Mucosa of rectum (tissue), 2 donors: Measurements from ENCODE around the gene DBET.
"Not testable (repeated sequence)": the region's sequence is repeated elsewhere in the genome, so short reads cannot be mapped to it uniquely, and the experiment has no call there.

Experiments
- H3K27ac ChIP-seq, 2 donors: one replicate each; pipeline ENCODE4 v1.7.0; 2013; ENCODE audit warnings: inconsistent platforms in 2 of 2, low read depth in 2 of 2, low read length in 2 of 2
- H3K27me3 ChIP-seq, 2 donors: one replicate each; pipeline ENCODE4 v1.7.0; 2013; ENCODE audit warnings: low read length in 2 of 2; ENCODE audit not compliant: control insufficient read depth in 2 of 2, insufficient read depth in 2 of 2
- H3K36me3 ChIP-seq, 2 donors: one replicate each; pipeline ENCODE4 v1.7.0; 2013; ENCODE audit warnings: low read length in 2 of 2; ENCODE audit not compliant: control insufficient read depth in 2 of 2, insufficient read depth in 2 of 2
- H3K4me1 ChIP-seq, 2 donors: one replicate each; pipeline ENCODE4 v1.7.0; 2013; ENCODE audit warnings: low read length in 2 of 2, mild to moderate bottlenecking in 1 of 2; ENCODE audit not compliant: control insufficient read depth in 2 of 2, insufficient read depth in 2 of 2
- H3K4me3 ChIP-seq, 2 donors: one replicate each; pipeline ENCODE4 v1.7.0; 2013; ENCODE audit warnings: low read length in 2 of 2
- H3K9ac ChIP-seq, 2 donors: one replicate each; pipeline ENCODE4 v1.7.0; 2013; ENCODE audit warnings: low read length in 2 of 2, low read depth in 1 of 2, mild to moderate bottlenecking in 1 of 2
- H3K9me3 ChIP-seq, 2 donors: one replicate each; pipeline ENCODE4 v1.7.0; 2013; ENCODE audit warnings: low read length in 2 of 2; ENCODE audit not compliant: control insufficient read depth in 2 of 2
- donor health status: healthy.
- donor health status: Normal muscosa, but diverticular disease.

DBET gene

GRCh38 chr4:190064342-190064741 lies at the start of gene DBET:
DBET (plus strand) TSS chr4:190064502.
- not testable (repeated sequence) for H3K4me1 ChIP-seq, H3K27ac ChIP-seq, H3K9me3 ChIP-seq, H3K9ac ChIP-seq, H3K4me3 ChIP-seq, H3K36me3 ChIP-seq, H3K27me3 ChIP-seq

- no peaks in the 10 kb centered on the region for H3K9me3 ChIP-seq
- H3K27me3 ChIP-seq = peaks cover 19 to 21% of the 10 kb centered on the region in 2 donors
- no peaks in the 10 kb centered on the region for H3K4me1 ChIP-seq
- no peak overlapping the region for H3K27ac ChIP-seq
- no peak overlapping the region for H3K9ac ChIP-seq
- H3K4me3 ChIP-seq = no peak overlapping the region
- no peaks in the 10 kb centered on the region for H3K36me3 ChIP-seq
These were observed 49.3 kb upstream of the DBET start for GRCh38 chr4:190014771-190015537.

- H3K27me3 ChIP-seq = peaks cover 25 to 29% of the 10 kb centered on the region in 2 donors
- no peak overlapping the region for H3K4me3 ChIP-seq
- H3K36me3 ChIP-seq = no peaks in the 10 kb centered on the region
- no peaks in the 10 kb centered on the region for H3K9me3 ChIP-seq
- no peaks in the 10 kb centered on the region for H3K4me1 ChIP-seq
- H3K27ac ChIP-seq = no peak overlapping the region
- no peak overlapping the region for H3K9ac ChIP-seq
These were observed 48.5 kb upstream of the DBET start for GRCh38 chr4:190015538-190016368.

DNA sequence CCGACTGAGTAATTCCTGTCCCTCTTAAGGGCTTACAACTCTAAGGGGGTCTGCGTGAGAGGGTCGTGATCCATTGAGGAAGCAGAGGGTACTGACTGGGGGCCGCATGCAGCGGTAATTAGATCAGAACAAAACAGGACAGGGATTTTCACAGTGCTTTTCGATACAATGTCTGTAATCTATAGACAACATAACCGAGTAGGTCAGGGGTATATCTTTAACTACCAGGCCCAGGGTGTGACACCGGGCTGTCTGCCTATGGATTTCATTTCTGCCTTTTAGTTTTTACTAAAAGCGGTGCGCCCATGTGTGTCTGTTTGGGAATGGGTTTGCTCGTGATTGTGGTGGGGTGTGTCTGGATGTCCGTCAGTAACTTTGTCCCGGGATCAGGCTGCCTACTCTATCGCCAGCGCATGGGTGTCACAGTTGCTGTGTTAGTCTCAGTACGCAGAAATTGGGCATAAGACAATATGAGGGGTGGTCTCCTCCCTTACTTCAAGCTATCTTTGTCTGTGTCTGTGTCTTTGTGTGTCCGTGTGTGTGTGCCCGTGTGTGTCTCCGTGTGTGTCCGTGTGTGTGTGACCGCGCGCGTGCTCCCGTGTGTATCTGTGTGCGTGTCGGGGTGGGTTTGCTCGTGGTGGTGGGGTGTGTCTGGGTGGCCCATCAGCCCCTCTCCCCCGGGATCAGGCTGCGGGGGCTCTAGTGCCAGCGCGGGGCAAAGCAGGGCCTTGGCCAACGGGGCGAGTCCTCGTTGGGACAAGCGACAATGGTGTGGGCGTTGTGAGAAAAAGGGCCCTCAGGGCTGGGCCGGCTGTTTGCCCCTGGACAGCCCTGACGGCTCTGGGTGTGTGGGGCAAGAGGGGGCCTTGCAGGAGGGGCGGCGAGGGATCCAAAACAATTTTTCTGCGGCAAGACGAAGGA lies 47.7 kb upstream of the DBET start:
- H3K4me3 ChIP-seq = no peak overlapping the region
- H3K4me1 ChIP-seq = no peaks in the 10 kb centered on the region
- no peaks in the 10 kb centered on the region for H3K36me3 ChIP-seq
- no peaks in the 10 kb centered on the region for H3K9me3 ChIP-seq
- peaks cover 31% of the 10 kb centered on the region in 2 donors for H3K27me3 ChIP-seq
- H3K27ac ChIP-seq = no peak overlapping the region
- H3K9ac ChIP-seq = no peak overlapping the region

DNA sequence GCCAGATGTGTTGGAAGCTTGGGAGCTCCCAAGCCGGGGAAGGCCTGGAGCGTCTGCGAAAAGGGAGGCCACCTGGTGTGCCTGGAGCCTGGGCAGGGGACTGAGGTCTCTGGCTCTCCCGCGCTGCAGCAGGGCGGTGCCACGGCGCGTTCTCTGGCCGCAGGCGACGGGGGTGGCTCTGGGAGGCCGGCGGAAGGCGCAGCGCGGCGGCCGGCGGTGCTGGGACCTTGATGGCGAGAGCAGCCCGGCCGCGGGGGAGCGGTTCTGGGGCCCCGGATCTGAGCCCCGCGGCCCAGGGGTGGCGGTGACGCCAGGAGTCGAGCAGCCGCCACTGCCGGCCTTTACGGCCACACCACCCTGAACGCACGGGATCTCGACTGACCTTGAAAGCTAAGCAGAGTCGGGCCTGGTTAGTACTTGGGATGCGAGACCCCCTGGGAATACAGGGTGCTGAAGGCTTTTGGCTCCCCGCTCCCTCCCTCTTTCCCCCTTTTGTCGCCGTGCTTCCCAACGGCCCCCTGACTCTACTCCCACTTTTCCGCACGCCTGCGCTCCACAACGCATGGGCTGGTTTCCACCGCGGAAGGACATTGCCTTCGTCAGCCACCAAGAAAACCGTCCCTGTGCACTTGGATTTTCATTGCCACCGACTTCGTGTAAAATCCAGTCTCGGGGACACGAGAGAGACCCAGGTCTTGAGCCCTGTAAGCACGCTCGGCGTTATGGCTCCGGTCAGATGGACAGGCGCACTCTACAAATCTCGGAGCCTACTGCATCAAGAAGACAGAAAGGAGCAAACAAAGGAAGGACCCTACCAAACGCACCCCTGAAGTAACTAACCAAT lies 46.7 kb upstream of the DBET start:
- Histone ChIP-seq H3K4me3 (no peak overlapping the region), H3K36me3 (no peaks in the 10 kb centered on the region), H3K4me1 (no peaks in the 10 kb centered on the region), H3K27ac (no peak overlapping the region), H3K9me3 (no peaks in the 10 kb centered on the region), H3K27me3 (peaks cover 29 to 31% of the 10 kb centered on the region in 2 donors), H3K9ac (no peak overlapping the region)

- Histone ChIP-seq H3K27ac (no peak overlapping the region), H3K4me3 (no peak overlapping the region), H3K4me1 (no peaks in the 10 kb centered on the region), H3K9ac (no peak overlapping the region), H3K9me3 (no peaks in the 10 kb centered on the region), H3K36me3 (no peaks in the 10 kb centered on the region), H3K27me3 (peaks cover 27 to 28% of the 10 kb centered on the region in 2 donors)
These were observed 45.9 kb upstream of the DBET start for GRCh38 chr4:190018201-190018920.

GRCh38 chr4:190019023-190019858 lies 45.1 kb upstream of the DBET start:
- peaks cover 27 to 28% of the 10 kb centered on the region in 2 donors for H3K27me3 ChIP-seq
- H3K9ac ChIP-seq = no peak overlapping the region
- H3K9me3 ChIP-seq = no peaks in the 10 kb centered on the region
- no peak overlapping the region for H3K4me3 ChIP-seq
- H3K27ac ChIP-seq = no peak overlapping the region
- H3K36me3 ChIP-seq = no peaks in the 10 kb centered on the region
- H3K4me1 ChIP-seq = no peaks in the 10 kb centered on the region

GRCh38 chr4:190019859-190020463 lies 44.3 kb upstream of the DBET start:
- not testable (repeated sequence) for H3K36me3 ChIP-seq, H3K9me3 ChIP-seq, H3K4me1 ChIP-seq, H3K4me3 ChIP-seq, H3K9ac ChIP-seq, H3K27ac ChIP-seq
- peaks cover 27 to 28% of the 10 kb centered on the region in 2 donors for H3K27me3 ChIP-seq
